Thyroid gland (tissue), 4 donors: ENCODE measurements around the gene NPFF. TPM values are rescaled to one million over a fixed set of nuclear protein-coding genes. Genes with fewer than 3 reads are reported as not detected.

ENCODE experiments used
- DNase-seq, 2 donors: peaks; one replicate each; pipeline ENCODE4 v3.0.0-alpha.2; 2019
- H3K27ac ChIP-seq, 3 donors: fragments of 200-600 bp; sonication (generic); 1 replicate in 2 of 3; 2 replicates in 1 of 3; pipeline ENCODE4 v1.5.1; 2016 to 2019; ENCODE audit warnings: mild to moderate bottlenecking in 1 of 3, moderate library complexity in 1 of 3
- H3K27me3 ChIP-seq: fragments of 200-600 bp; sonication (generic); one replicate; pipeline ENCODE4 v1.5.1; 2019
- H3K36me3 ChIP-seq, 2 donors: fragments of 200-600 bp; sonication (generic); one replicate each; pipeline ENCODE4 v1.5.1; 2016 to 2019
- H3K4me1 ChIP-seq, 2 donors: fragments of 200-600 bp; sonication (generic); one replicate each; pipeline ENCODE4 v1.5.1; 2017 to 2019
- H3K4me3 ChIP-seq, 3 donors: fragments of 200-600 bp; sonication (generic); replicated peaks in 1 of 3; 1 replicate in 2 of 3; 2 replicates in 1 of 3; pipeline ENCODE4 v1.5.1; 2016; ENCODE audit warnings: mild to moderate bottlenecking in 1 of 3
- H3K9me3 ChIP-seq: fragments of 200-600 bp; sonication (generic); one replicate; pipeline ENCODE4 v1.5.1; 2017
- POLR2A ChIP-seq, 2 donors: fragments of 450-650 bp; IDR thresholded peaks; one replicate each; pipeline ENCODE4 v1.6.1; 2017; ENCODE audit warnings: antibody characterized with exemption in 2 of 2, mild to moderate bottlenecking in 2 of 2, moderate library complexity in 1 of 2
- WGBS, 2 donors: methylation state at CpG; one replicate each; pipeline ENCODE4 v1.1.5; 2017; 5-methylcytosine and 5-hydroxymethylcytosine counted together
- intact Hi-C: fragments of 100-400 bp; cut with DNase I; formaldehyde crosslinking; loops from one replicate; pipeline ENCODE4 v1.15.1; 2023
- total RNA-seq, 4 donors: library from RNA; depleted of rRNA; stranded (reverse); fragments of >200 nt; gene quantifications; one replicate each; pipeline ENCODE4 v1.2.3, GENCODE V29; 2016
- TF ChIP-seq, protein P1 (sequence below), 6 experiments: fragments of 200-600 bp in 3 of 6; fragments of 450-650 bp in 3 of 6; sonication (generic) in 3 of 6; IDR thresholded peaks; one replicate each; pipeline ENCODE4 v1.5.1; 2016 to 2019; ENCODE audit warnings: antibody characterized with exemption in 6 of 6, mild to moderate bottlenecking in 2 of 6, inconsistent platforms in 1 of 6, moderate library complexity in 1 of 6

The NPFF gene
- total RNA-seq, 4 donors from 2014 or later: not detected

GRCh38 chr12:53492830-53493609, 14.3 kb downstream of the NPFF start:
- 2 to 3% methylated on average over 12 to 14 of the region's 52 CpGs for WGBS, 2 donors
- Histone ChIP-seq H3K27me3 (no peaks in the 10 kb centered on the region), H3K4me1 (peaks cover 21 to 28% of the 10 kb centered on the region in 2 donors), H3K9me3 (no peaks in the 10 kb centered on the region), H3K36me3 (no peaks in the 10 kb centered on the region), H3K4me3 (peak overlapping the region in 2 of 3 donors; percentile 44 to 55), H3K27ac (peak overlapping the region; percentile 85 to 93 (median 91))
- TF ChIP-seq, protein P1, sequence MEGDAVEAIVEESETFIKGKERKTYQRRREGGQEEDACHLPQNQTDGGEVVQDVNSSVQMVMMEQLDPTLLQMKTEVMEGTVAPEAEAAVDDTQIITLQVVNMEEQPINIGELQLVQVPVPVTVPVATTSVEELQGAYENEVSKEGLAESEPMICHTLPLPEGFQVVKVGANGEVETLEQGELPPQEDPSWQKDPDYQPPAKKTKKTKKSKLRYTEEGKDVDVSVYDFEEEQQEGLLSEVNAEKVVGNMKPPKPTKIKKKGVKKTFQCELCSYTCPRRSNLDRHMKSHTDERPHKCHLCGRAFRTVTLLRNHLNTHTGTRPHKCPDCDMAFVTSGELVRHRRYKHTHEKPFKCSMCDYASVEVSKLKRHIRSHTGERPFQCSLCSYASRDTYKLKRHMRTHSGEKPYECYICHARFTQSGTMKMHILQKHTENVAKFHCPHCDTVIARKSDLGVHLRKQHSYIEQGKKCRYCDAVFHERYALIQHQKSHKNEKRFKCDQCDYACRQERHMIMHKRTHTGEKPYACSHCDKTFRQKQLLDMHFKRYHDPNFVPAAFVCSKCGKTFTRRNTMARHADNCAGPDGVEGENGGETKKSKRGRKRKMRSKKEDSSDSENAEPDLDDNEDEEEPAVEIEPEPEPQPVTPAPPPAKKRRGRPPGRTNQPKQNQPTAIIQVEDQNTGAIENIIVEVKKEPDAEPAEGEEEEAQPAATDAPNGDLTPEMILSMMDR (IDR thresholded peaks at IDR 0.05): no peak
- peak; percentile 52 to 87 for TF ChIP-seq POLR2A (IDR thresholded peaks at IDR 0.05)
- DNase-seq: peak; percentile 96 to 97
- intact Hi-C loops: no loop called here

DNA sequence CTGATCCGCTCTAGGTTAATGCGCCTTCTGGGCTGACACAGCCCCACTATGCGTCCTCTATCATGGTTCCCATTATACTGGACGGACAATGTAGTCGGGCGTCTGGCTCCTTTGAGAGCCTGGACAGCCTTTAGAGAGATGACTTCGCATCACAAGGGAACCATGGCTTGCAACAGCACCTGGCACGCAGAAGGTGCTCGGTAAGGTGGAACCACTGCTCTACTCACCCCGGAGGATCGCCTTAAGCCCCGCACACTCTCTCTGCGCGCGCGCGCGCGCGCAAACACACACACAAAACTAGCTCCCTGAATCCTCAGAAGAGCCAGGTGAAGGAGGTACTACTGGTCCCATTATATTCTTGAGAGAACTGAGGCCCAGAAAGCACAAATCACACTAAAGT, 15.1 kb downstream of the NPFF start:
- H3K4me3 ChIP-seq: peak overlapping the region in 1 of 3 donors; percentile 55
- H3K36me3 ChIP-seq: no peaks in the 10 kb centered on the region
- peaks cover 21 to 28% of the 10 kb centered on the region in 2 donors for H3K4me1 ChIP-seq
- WGBS, 2 donors: 41 to 42% methylated on average over 20 of the region's 20 CpGs
- peak overlapping the region; percentile 85 to 93 (median 91) for H3K27ac ChIP-seq
- peak; percentile 50 to 55 for DNase-seq
- TF ChIP-seq, protein P1 (IDR thresholded peaks at IDR 0.05): no peak
- no peak for TF ChIP-seq POLR2A (IDR thresholded peaks at IDR 0.05)
- intact Hi-C loops: no loop called here
- H3K27me3 ChIP-seq: no peaks in the 10 kb centered on the region
- H3K9me3 ChIP-seq: no peaks in the 10 kb centered on the region

DNA sequence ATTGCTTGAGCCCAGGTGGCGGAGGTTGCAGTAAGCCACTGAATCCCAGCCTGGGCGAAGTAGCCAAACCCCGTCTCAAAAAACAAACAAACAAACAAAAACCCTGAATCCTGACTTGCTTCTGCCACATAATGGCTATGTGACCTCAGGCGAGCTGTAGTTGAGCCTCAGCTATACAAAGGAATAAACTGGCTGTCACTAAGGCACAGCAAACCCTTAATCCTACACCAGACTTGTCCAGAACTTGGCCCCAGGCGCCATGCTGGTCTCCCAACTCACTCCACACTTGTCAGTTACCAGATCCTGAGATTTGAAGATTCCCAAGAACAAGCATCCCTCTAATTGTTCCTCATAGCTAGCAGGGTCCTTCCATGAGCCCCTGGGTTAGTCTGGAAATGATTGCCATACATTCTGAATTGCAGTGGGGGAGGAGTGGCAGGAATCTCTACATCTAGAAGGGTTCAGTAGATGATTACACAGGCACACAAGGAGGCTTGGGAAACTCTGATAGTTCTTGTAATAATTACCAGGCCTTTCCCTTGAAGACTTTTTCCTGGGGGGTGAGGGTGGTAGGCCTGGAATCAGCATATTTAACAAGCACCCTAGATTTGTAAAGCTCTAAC, 17.9 kb downstream of the NPFF start:
- intact Hi-C loops: no loop called here
- WGBS, 2 donors: 93 to 97% methylated on average over 5 of the region's 5 CpGs
- H3K27me3 ChIP-seq: no peaks in the 10 kb centered on the region
- no peak for TF ChIP-seq POLR2A (IDR thresholded peaks at IDR 0.05)
- TF ChIP-seq, protein P1 (IDR thresholded peaks at IDR 0.05): no peak
- H3K4me3 ChIP-seq: no peak overlapping the region
- H3K9me3 ChIP-seq: no peaks in the 10 kb centered on the region
- H3K36me3 ChIP-seq: peaks cover 3 to 4% of the 10 kb centered on the region in 2 donors
- H3K4me1 ChIP-seq: peaks cover 15 to 20% of the 10 kb centered on the region in 2 donors
- no peak for DNase-seq
- H3K27ac ChIP-seq: no peak overlapping the region

GRCh38 chr12:53486736-53487487, 20.4 kb downstream of the NPFF start:
- H3K9me3 ChIP-seq: no peaks in the 10 kb centered on the region
- intact Hi-C loops: no loop called here
- H3K4me1 ChIP-seq: peaks cover under 1 to 2% of the 10 kb centered on the region in 2 donors
- H3K27me3 ChIP-seq: no peaks in the 10 kb centered on the region
- WGBS, 2 donors: 81 to 84% methylated on average over 11 to 16 of the region's 17 CpGs
- no peak overlapping the region for H3K4me3 ChIP-seq
- H3K36me3 ChIP-seq: peaks cover 19 to 20% of the 10 kb centered on the region in 2 donors
- TF ChIP-seq, protein P1 (IDR thresholded peaks at IDR 0.05): no peak
- TF ChIP-seq POLR2A (IDR thresholded peaks at IDR 0.05): no peak
- no peak overlapping the region for H3K27ac ChIP-seq
- DNase-seq: no peak
